ENCODE results near the gene SGSM1.

The SGSM1 gene

DNA sequence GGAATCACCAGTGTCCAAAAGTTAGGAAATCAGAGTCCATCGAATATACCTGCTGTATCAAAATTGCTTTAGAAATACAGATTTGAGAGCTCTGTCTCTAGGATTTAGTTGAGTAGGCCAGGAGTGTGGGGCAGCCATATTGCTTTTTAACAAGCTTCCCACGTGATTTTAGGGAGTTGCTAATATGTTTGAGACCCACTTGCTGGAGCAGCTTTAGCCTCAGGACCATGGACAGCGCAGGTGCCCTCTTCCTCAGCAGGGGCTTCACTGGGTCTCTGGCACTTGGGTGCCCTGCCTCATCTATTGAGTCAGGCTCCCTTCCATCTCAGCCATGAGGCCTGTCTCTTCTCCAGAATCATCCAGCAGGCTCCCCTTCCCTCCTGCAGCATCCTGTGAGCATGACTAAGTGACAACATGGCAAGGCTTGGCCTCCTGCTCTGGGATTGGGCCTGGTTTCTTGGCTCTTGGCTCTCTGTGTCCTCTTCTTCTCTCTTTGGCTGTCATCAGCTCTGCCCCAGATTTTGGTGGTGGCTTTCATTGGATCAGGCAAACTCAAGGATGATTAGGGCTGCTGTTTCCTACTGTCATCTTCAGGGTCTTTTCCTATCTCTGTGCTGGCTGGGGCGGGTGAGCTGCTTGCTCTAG lies 70.0 kb downstream of the SGSM1 start:
- CTCF ChIA-PET: no interaction called here
- no peak for DNase-seq (ENCODE audit: low read depth, low spot score)
- POLR2A ChIA-PET: no interaction called here
- TF ChIP-seq, protein P1, sequence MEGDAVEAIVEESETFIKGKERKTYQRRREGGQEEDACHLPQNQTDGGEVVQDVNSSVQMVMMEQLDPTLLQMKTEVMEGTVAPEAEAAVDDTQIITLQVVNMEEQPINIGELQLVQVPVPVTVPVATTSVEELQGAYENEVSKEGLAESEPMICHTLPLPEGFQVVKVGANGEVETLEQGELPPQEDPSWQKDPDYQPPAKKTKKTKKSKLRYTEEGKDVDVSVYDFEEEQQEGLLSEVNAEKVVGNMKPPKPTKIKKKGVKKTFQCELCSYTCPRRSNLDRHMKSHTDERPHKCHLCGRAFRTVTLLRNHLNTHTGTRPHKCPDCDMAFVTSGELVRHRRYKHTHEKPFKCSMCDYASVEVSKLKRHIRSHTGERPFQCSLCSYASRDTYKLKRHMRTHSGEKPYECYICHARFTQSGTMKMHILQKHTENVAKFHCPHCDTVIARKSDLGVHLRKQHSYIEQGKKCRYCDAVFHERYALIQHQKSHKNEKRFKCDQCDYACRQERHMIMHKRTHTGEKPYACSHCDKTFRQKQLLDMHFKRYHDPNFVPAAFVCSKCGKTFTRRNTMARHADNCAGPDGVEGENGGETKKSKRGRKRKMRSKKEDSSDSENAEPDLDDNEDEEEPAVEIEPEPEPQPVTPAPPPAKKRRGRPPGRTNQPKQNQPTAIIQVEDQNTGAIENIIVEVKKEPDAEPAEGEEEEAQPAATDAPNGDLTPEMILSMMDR (IDR thresholded peaks at IDR 0.05; ENCODE audit: insufficient read depth, low read length, missing control alignments): no peak
- H3K4me3 ChIP-seq (ENCODE audit: low read depth, low read length): no peak overlapping the region

DNA sequence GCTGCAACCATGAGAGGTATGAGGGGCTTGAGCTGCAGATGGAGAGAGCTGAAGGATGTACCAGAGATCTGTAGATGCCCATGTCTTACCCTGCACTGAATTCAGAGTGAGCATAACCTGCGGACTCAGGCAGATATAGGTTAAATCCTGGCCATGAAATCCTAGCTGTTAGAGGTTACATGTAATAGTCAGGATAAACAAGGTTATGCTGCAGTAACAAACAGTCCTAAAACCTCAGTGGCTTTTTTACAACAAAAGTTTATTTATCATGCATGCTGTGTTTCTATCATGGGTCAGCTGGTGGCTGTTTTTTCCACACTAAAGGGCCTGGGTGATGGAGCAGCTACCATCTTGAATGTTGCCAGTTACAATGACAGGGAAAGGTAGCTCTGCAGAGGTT lies 70.7 kb downstream of the SGSM1 start:
- DNase-seq (ENCODE audit: low read depth, low spot score): no peak
- ChIA-PET CTCF (no interaction called here), POLR2A (no interaction called here)
- TF ChIP-seq, protein P1 (IDR thresholded peaks at IDR 0.05; ENCODE audit: insufficient read depth, low read length, missing control alignments): no peak
- H3K4me3 ChIP-seq (ENCODE audit: low read depth, low read length): no peak overlapping the region

DNA sequence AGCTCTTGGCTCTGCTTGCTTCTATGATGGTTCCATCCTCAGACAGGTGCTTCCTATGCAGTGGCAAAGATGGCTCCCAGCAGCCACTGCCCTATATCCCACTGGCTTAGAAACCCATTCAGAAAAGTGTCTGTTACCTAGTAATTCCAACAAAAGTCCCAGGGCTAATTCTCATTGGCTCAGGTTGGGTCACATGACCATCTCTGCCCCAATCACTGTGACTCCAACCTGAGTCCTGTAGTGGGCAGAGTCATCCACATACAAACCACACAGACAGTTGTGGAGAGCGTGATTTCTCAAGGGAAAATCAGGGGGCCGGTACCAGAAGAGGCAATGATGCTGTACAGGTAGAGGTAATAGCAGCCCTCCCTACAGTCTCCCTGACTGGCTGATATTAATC lies 73.0 kb downstream of the SGSM1 start:
- ChIA-PET CTCF (no interaction called here), POLR2A (no interaction called here)

DNA sequence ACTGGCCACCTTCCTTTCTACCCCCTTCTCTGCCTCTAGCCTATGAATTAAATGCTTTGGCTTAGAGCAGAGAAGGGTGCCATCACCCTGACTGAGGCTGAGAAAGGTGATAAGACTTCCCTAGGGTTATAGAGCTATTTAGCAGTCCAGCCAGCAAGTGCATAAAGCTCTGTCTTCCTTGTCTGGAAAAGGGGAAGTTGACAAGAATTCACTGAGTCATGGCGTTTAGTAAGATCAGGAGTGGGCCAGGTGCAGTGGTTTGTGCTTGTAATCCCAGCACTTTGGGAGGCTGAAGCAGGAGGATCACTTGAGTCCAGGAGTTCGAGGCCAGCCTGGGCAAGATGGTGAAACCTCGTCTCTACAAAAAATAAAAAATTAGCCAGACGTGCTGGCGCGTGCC lies 77.4 kb downstream of the SGSM1 start:
- ChIA-PET CTCF (no interaction called here), POLR2A (no interaction called here)
- TF ChIP-seq, protein P1 (IDR thresholded peaks at IDR 0.05; ENCODE audit: insufficient read depth, low read length, missing control alignments): no peak
- no peak overlapping the region for H3K4me3 ChIP-seq (ENCODE audit: low read depth, low read length)
- no peak for DNase-seq (ENCODE audit: low read depth, low spot score)

More for the DNA sequence above, 73.0 kb downstream of the SGSM1 start:
- no peak overlapping the region for H3K4me3 ChIP-seq (ENCODE audit: low read depth, low read length)
- TF ChIP-seq, protein P1 (IDR thresholded peaks at IDR 0.05; ENCODE audit: insufficient read depth, low read length, missing control alignments): no peak
- DNase-seq (ENCODE audit: low read depth, low spot score): no peak

DNA sequence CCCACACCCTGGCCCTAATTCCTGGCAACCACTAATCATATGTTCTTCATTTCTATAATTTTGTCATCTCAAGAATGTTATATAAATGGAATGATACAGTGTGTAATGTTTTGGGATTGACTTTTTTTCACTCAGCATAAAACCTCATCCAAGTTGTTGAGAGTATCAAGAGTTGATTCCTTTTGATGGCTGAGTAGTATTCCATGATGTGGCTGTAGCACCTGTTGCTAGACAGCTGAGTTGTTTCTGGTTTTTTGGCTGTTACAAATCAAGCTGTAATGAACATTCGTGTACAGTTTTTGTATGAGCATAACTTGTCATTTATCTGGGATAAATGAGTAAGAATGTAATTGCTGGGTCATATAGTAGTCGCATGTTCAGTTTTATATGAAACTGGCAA lies 81.2 kb downstream of the SGSM1 start:
- ChIA-PET CTCF (no interaction called here), POLR2A (no interaction called here)
- DNase-seq (ENCODE audit: low read depth, low spot score): no peak
- TF ChIP-seq, protein P1 (IDR thresholded peaks at IDR 0.05; ENCODE audit: insufficient read depth, low read length, missing control alignments): no peak
- no peak overlapping the region for H3K4me3 ChIP-seq (ENCODE audit: low read depth, low read length)

DNA sequence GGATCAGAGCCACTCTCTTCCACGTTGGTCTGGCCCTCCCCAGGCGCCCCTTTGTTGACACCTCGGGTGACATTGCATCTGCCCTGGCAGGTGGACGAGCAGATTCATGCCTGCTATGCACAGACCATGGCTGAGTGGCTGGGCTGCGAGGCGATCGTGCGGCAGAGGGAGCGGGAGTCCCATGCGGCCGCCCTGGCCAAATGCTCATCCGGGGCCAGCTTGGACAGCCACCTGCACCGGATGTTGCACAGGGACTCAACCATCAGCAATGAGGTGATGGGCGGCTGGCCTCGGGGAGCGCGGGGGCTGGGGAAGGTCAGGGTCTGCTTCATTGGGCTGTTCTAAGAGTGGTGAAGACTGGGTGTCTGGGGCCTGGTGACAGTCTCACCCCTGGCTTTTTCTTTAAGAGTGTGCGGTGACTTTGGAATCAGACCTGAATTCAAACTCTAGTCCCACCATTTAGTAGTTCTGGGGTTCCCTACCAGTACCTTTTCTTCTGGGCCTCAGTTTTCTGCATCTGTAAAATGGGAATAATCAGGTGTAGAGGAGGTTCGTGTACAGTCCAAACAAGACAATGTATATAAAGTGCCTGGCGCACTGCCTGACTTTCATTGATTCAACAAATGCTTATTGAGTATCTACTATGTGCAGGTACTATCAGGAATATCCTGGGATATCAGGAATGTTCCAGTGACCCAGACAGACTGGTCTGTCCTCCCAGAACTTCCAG lies 87.5 kb downstream of the SGSM1 start:
- no peak for DNase-seq (ENCODE audit: low read depth, low spot score)
- TF ChIP-seq, protein P1 (IDR thresholded peaks at IDR 0.05; ENCODE audit: insufficient read depth, low read length, missing control alignments): no peak
- ChIA-PET POLR2A (no interaction called here), CTCF (no interaction called here)
- H3K4me3 ChIP-seq (ENCODE audit: low read depth, low read length): no peak overlapping the region

All from AG04449 (cell line).